ENCODE data around the gene CCDC51.

CCDC51 gene

DNA sequence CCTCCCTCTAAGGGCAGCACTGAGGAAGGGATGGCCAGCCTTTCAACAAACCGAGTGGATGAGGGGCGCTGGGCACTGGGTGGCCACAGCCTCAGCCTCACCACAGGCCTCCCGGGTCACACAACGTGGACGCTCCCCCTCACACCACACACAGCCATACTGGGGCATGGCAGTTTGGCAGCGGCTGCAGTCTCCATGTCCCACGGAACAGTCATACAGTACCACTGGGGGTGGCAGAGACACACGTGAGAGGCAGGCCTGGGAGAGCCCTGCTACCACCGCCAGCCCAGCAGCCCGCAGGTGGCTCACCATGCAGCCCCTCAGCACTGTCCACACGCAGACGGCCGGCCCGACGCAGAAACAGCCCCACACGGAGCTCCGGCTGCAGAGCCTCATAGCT lies 21.8 kb downstream of the CCDC51 start:
- no peak for DNase-seq

- no peak for DNase-seq
Observed at GRCh38 chr3:48417529-48418108, 22.3 kb downstream of the CCDC51 start.

DNA sequence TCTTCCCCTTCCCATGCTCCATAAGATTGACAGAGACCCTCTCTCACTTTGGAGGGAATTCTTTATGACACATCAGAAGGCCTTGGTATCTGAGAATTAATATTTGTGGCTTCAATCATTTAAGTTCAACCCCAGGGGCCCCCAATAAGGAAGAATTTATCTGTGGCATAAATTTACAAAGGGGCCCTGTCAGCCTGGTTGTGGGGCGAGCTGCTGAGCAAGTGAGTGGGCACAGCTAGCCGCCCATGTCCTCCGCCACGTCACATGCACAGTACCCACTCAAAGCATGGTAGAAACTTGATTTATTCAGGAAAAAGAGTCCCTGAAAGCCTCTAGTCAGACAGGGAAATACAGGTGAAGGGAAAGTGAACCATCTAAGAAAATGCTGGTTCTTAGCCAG lies 23.4 kb downstream of the CCDC51 start:
- no peak for DNase-seq

DNA sequence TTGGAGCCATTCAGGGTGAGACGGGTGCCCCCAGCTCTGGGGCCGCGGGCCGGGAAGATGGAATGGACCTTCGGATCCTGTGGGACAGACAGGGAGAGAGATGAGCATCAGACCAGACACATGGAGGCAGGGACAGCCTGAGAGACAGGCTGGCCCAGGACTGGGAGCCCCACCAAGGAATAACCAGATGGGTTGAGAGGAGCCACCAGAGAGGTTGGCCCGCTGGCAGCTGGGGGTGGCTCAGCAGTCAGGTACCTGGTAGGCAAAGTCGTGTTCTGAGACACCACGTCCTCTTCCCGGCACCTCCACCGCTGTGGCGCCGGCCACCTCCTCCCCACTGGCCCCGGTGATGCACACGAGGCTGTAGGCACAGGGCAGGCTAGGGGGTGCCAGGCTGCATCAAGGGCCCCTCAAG lies 23.8 kb downstream of the CCDC51 start:
- no peak for DNase-seq

- DNase-seq, result no peak
Observed at GRCh38 chr3:48415251-48415953, 24.5 kb downstream of the CCDC51 start.

GRCh38 chr3:48414376-48415250 lies 25.3 kb downstream of the CCDC51 start:
- no peak for DNase-seq

- DNase-seq, result no peak
Observed at GRCh38 chr3:48413611-48414010, 26.3 kb downstream of the CCDC51 start.

GRCh38 chr3:48413086-48413485 lies 26.8 kb downstream of the CCDC51 start:
- DNase-seq, result no peak

- DNase-seq, result no peak
Observed at GRCh38 chr3:48412375-48413001, 27.4 kb downstream of the CCDC51 start.

- no peak for DNase-seq
Observed at GRCh38 chr3:48411606-48412374, 28.1 kb downstream of the CCDC51 start.

- DNase-seq, result no peak
Observed at GRCh38 chr3:48411041-48411588, 28.8 kb downstream of the CCDC51 start.

DNA sequence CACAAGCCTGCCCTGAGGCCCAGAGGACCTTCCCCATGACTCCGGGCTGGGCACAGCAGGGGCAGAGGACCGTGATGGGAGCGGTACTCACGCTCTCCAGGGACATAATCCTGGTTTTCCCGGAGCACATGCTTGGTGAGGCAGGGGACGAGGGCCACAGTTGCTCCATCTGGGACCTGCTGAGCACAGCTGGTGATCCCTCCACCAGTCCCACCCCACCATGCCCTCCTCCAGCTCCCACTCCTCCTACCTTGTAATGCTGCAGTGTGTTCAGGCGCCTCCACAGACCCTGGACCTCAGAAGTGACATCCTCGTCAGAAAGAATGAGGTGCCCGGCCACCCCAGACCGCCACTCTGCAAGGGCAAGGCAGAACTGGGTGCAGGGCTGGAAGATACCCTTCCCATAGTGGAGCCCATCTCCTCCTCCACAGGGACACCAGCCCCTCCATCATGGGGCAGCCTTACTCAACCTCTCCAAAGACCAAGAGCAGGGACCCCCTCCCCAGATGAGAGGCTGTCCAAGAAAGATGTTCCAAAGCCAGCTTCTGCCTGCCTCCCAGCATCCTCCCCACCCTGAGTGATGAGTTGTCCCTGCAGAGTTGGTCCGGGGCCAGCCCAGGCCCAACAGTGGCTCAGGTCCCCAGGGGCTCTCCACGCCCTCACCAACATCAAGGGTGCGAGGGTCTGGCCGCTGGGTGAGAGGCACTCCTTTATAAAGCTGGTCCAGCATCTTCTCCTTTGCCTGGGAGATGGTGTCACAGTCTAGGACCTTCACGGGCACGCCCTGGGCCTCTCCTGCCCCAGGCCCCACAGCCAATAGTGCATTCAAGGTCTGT lies 29.5 kb downstream of the CCDC51 start:
- DNase-seq, result no peak

- peak in 1 of 2 donors; percentile 8 for DNase-seq
Observed at GRCh38 chr3:48409291-48410201, 30.4 kb downstream of the CCDC51 start.

GRCh38 chr3:48408823-48409281 lies 31.1 kb downstream of the CCDC51 start:
- DNase-seq, result no peak

GRCh38 chr3:48407542-48408099 lies 32.3 kb downstream of the CCDC51 start:
- DNase-seq, result peak in 1 of 2 donors; percentile 6

- DNase-seq, result peak in 1 of 2 donors; percentile 2
Observed at GRCh38 chr3:48406443-48407431, 33.2 kb downstream of the CCDC51 start.

DNA sequence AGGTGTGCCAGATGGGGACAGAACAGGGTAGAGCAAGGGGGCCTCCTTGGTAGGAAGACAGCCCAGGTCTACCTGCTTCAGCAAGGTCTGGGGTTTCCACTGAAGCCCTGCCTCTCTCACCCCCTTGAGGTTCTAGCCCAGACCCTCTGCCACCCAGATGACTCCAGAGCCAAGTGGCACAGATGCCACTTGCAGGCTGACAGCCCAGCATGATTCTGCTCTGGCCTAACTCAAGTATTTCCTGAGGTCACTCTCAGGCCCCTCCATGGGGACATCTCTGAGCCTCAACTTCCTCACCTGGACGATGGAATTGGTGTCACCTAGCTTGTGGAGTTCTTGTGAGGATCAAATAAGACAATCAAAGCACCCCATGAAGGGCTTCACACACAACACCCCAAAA lies 33.9 kb downstream of the CCDC51 start:
- peak in 1 of 2 donors; percentile 6 for DNase-seq

DNA sequence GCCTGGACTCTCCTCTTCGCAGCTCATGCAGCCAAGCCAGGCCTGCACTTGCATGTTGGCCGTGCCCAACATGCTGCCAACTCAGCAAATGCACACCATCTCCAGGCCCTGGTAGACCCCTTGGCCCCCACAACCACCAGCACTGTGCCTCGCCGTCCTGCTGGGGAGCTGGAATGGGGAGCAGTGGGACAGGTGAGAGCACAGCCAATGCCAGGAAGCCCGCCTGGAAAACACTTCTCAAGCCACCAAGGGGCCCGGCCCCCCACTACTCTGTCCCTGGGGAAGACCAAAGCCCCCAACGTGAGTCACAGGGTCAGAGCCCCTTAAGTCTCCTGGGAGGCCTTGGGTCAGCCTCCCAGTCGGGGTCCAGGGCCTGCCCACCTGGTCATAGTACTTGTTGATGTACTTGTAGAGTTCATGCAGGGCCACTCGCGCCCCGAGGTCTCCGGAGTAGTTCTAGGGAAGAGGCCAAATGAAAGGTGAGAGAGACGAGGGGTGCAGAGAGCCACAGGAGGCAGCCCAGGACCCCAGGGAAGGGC lies 34.5 kb downstream of the CCDC51 start:
- DNase-seq, result no peak
